GM19372 (cell line): ENCODE results near the gene SOCS6.
"Not testable (repeated sequence)": the region's sequence is repeated elsewhere in the genome, so short reads cannot be mapped to it uniquely, and the experiment has no call there.

ENCODE experiments used
- ATAC-seq: cut with Tn5 transposase; IDR thresholded peaks from one replicate; pipeline ENCODE4 v1.9.1; 2021; ENCODE audit warnings: mild to moderate bottlenecking, low read depth, moderate library complexity; ENCODE audit not compliant: unreplicated experiment

The SOCS6 gene

DNA sequence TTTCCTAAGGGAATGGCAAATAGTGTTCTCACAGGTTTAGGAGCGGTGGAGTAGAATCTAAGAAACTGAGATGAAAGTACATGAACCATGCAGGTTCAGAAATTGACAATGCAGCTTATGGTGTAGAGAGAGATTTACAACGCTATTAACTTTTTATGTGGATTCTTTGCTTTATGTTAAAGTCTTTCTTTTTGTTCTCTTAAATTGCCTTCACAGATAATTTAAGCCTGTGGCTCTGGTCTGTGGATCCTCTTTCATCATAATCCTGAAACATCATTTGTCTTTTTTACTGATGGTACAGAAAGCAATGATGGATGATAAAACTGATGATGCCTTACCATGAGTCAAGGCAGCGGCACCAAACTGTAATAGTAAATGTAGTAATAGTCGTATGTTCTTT lies 30.3 kb downstream of the SOCS6 start:
- ATAC-seq = no peak

DNA sequence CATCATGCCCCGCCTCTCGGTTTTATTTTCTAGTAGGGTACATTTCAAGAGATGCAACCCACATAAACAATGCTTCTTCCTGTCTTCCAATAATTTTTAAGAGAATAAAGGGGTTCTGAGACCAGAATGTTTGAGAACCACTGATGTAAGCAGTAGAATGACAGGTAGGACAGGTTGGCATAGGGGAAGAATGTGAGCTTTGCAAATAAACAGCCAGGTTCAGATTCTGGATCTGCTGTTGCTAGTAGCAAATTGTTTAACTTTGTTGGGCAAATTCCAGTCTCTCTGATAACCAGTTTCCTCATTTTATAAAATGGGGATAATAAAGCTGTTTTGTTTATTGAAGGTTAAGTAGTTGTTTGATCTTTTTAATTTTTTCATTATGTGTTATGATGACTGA lies 32.8 kb downstream of the SOCS6 start:
- no peak for ATAC-seq

DNA sequence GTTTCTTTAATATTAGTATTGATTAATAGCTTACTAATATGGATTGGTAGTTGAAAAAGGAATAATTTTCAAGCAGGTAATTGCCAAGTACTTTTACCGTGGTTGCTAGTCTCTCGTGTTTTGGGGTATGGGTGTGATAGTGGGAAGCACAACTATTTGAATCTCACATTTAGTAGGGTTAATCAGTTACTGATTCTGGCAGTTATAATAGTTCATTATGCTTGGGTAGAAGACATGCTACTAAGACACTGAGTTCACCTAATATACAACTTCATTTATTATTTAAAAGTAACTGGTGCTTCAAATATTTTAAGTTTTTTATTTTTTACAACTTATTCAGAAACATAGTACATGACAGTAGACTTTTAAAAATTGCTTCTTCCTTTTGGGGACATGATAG lies 33.5 kb downstream of the SOCS6 start:
- ATAC-seq = no peak

DNA sequence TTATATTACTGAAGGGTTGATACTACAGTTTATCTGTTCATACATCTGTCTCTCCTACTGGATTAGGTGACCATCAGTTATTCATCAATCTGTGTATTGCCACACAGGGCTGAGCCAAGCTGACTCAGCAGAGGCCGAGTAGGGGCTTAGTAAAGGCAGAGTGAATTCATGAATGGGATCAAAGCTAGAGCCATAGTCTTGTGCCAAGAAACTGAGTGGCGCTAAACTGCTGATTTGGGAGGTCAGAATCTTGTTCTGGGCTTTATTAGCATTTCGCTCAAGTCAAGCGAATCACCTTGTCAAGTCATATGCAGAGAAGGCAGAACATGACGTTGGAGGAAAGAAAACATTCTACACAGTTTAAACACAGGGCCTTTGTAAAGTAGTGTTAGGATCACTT lies 34.1 kb downstream of the SOCS6 start:
- no peak for ATAC-seq

DNA sequence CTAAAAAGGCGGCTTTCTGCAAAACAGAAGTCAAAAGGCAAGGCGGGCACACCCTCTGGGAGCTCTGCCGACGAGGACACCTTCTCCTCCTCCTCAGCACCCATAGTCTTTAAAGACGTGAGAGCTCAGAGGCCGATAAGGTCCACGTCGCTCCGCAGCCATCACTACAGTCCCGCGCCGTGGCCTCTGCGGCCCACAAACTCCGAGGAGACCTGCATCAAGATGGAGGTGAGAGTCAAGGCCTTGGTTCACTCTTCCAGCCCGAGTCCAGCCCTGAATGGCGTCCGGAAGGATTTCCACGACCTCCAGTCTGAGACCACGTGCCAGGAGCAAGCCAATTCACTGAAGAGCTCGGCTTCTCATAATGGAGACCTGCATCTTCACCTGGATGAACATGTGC lies 36.1 kb downstream of the SOCS6 start:
- ATAC-seq = no peak

DNA sequence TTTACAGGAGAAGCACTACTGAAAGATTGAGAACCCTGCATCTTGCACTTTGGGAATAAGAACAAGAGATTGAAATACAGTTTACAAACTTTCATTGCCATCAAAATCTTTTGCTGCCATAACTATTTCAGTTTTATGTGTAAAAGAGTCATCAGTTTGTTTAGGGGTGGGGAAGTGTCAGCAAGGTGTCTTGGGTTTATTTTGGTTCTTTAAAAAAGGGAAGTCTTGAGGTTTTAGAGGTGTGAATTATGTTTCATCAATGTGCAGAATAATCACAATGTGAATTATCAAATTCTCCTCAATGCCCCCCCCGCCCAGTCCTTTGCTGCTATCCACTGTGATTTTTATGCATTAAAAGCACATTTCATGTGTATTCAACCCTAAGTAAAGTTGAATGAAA lies 37.4 kb downstream of the SOCS6 start:
- no peak for ATAC-seq

DNA sequence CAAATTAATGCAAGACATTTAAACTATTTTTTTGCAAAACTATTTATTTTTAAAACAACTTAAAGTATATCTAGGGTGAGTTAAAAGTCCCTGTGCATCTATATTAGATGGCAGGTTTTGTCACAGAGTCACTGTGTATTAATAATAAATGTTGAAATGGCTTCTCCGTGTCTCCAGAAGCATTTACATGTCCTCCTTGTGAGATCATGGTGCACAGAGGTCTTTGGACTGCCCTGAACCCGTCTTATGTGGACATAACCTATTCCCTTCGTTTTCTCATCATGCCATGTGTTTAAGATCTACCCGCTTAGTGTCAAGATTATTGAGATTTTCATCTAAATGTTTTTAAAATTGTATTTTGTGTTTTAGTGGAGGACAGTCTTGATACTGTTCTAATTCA lies 39.3 kb downstream of the SOCS6 start:
- ATAC-seq = no peak

DNA sequence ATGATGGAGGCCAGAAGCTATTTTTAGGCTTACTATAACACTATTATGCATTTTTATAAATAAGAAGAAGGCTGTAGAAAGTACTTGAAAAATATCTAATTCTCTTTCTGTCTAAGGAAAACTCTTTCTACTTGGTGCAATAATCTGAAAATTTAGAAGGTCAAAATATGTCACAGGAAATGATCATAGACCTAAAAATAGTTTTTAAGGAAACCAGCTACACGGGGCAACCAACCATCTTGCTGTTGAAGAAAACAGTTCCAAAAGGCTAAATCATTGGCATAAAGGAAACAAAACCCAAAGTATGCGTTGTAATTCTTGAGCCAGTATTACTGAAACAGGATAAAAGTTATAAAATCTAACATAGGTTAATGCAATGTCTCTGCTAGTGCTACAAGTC lies 40.2 kb downstream of the SOCS6 start:
- ATAC-seq = no peak

DNA sequence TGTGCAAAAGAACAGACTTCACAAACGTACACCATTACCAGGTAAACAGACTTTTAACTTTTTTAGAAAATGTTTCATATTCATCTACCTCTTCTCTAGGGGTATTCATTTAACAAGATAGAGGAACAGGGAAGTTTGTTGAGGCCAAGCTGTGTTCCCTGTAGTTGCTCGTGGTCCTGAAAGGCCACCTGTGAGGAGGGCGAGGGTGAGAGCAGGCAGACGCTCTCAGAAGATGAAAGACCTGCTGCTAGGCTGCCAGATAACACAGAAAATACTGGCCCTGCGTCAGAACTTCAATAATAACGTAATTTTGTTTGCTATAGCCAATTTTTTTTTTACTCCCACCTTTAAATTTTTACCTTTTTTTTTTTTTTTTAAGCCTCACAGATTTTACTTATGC lies 42.0 kb downstream of the SOCS6 start:
- ATAC-seq = no peak

DNA sequence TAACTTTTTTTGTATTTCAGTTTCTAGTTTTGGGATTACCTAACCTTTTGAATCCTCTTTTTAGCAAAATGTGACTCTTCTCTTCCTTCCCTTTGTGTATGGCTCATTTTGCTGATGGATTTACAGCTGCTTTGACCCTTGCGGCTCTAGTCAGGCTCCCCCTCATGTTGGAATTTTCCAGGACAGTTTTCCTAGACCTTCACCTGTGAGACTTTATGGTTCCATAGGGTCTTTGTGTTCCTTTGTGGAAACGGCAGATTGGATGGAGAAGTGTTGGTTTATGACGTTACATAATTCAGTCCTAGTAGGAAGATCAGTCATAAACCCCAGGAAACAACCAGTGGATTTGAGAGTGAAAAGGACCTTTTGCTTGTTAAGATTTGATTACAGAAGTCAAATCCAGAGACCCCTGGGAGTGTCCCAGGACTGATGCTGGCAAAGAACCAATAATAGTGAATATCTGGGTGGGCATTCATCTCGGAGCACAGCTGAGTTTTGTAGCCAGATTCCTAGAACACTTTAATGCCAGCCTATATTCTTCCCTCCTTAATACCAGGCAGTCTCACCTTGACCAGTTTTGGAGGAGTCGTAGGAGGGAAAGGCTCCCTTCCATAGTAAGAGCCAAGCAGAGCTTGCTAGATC lies 42.7 kb downstream of the SOCS6 start:
- no peak for ATAC-seq

DNA sequence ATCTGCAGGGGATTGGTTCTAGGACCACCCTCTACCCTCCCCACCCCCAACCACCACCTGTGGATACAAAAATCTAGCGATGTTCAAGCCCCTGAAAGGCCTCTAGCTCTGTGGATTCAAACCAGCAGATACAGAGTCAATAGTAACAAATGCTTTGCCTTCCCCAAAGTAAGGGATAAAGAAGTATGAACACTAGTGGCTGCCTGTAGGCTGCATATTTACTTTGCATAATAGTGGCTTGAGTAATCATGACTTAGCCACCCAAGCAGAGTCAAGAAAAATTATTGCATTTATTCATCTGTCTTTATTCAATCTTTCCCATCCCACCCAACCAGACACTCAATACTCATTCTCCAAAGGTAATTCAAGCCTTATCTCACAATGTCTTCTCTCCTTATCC lies 43.8 kb downstream of the SOCS6 start:
- no peak for ATAC-seq

DNA sequence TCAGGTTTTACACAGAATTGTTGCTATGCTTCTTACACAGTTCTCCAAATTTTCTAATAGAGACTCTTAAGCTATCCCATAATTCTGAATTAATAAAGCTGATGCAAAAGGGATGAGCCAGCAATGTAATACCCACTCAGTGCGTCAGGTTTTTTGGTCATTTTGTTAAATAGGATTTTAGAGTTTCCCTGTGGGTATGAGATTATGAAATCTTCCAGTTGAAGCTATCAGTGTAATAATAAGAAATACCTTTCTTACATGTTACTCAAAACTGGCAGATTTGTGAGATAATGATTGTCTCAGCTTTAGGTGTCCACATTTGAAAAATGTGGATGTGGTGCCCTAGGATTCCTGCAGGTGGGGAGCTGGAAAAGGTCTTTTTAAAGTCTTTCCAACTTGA lies 44.5 kb downstream of the SOCS6 start:
- ATAC-seq = no peak

DNA sequence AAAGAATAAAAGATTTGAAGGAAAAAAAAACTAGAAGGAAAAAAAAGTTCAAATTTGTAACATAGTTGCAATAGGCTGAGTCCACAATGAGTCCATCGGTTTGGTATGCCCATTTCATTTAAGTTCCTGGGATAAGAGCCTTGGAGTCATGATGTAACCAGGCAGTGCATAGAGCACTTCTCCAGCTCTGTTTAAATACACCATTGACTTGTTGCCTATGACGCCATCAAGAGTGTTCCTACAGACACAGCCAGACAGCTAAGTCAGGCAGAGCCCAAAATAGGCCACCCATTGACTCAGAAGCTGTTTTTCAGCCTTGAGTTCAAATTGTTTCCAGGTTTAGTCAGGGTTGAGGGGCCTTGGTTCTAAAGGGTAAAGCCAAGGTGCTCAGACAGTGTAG lies 44.9 kb downstream of the SOCS6 start:
- no peak for ATAC-seq

DNA sequence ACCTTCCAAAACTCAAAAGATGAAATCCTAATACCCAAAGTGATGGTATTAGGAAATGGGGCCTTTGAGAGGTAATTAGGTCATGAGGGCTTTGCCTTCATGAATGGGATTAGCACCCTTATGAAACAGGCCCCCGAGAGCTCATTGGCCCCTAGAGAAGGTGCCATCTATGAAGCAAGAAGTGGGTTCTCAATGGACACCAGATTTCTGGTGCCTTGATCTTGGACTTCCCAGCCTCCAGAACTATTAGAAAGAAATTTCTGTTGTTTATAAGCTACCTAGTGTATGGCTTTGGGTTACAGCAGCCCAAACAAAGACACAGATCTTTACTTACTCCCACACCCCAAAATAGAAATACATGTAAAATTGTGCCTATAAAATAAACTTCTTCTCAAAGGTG lies 45.4 kb downstream of the SOCS6 start:
- no peak for ATAC-seq

DNA sequence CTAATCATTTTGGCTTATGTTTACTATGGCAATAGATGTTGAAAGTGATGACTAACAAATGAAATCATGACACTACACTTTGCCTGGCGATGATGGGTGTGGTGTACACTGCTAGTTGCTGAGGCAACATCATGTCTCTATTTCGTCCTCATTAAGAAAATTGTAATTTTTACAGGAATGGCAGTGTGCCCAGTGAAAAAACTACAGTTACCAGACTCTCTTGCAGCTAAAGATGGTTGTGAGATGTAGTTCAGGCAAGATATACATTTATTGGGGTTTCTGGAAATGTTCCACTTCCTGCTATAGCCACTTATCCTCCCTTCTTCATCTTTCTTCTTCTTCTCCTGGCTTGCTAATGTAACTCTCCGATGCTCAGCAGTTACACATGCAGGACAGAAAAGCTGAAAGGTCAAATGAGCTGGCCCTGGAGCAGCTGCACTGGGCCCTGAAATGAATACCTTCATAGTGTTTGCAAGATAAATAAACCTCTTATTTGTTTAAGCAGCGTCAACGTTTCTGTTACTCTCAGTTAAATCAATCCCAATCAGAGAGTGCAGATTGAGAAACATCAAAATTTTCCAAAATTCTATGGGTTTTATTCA lies 46.0 kb downstream of the SOCS6 start:
- no peak for ATAC-seq

DNA sequence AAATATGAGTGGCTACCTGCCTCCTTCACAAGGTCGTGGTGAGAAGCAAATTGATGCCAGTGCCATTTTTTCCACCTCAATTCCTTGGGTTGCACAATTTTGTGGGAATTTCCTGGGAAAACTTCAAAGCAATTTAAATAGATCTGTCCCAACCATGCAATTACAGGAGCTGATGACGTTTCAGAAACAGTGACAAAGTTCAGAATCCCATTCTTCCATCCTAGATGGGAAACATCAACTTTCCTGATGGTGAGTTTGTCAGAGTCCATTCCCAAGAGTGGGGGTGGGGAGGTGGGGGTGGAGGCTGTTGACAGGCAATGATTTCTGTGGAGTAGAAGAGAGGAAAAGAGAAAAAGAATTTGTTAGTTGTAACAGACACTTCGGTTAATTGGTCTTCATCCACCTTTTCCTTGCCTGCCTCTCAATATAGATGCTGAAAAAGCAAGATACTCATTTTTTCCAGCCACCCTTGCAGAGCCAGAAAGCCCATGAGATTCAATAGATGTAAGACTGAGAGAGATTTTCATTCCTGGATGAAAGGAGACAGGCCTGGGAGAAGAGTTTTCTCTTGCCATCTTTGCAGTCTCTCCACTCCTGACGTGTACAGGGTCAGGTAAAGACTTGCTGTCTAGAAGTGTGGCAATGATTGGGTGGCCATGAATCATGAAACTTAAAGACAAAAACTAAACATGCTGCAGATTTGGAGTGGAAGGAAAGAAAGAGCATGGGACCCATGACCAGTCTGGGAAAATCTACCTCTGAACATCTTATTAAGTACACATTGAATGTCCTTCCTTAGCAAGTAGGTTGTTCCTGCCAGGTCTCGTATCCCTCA lies 47.3 kb downstream of the SOCS6 start:
- ATAC-seq = no peak

DNA sequence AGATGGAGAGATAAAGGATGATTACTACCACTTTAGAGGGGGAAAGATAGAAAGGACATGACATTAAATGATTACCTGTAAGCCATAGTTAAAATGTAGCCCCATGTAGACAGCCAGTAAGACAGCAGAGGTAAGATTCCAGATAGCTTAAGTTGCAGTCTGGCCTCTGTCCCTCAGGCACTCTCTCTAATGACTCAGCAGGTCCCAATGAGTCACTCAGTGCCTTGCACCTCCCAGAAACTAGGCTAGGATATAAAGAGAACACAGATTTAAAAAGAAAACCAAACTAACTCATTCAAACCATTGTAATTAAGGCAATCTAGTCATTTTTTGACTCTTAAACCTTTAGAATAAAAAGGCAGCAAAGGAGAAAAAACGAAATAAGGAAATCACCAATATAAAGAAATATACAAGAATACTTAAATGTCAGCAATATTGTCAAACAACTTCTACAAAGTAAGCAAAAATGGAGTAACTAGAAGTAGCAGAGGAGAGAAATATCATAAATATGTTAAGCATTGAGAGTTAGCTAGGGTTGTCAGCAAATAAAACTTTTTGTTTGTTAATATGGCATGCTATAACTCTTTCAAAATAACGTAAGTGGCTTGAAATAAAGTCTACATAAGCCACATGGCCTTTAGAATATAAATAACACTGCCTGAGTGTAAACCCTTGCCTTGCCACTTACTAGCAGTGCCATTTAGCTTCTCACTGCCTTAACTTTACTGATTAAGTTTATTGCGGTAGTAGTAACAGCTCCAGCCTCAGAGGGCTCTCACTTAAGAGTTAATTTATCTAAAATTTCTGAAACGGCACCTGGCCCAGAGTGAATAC lies 48.5 kb downstream of the SOCS6 start:
- no peak for ATAC-seq

DNA sequence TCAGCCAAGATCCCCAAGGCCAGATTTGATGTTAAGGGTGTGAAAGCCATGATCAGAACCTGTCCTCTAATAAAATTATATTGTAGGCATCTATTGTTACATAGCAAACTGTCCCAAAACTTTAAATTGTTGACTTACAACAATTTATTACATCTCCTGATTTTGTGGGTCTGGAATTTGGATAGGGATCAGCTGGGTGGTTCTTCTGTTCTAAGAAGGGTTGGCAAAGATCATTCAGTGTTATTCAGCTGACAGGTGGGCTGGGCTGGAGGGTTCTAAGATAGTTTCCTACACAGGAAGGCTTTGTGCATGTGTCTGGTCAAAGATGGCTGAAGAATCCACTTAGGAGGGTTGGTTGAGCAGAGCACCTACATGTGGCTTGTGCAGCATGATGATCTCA lies 50.0 kb downstream of the SOCS6 start:
- ATAC-seq = no peak

DNA sequence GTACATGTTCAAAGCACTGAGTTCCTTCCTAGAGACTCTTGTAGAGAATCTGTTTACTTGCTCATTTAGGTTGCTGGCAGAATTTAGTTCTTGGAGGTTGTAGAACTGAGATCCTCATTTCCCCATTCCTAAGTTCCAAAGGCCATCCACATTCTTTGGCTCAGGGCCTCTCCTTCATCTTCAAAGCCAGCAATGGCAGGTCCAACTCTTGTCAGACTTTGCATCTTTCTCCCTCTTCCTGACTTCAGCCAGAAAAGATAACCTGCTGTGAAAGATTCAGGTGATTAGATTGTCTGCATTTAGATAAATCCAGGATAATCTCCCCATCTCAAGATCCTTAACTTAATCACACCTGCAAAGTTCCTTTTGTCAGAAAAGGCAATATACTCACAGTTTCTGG lies 51.1 kb downstream of the SOCS6 start:
- ATAC-seq = no peak

DNA sequence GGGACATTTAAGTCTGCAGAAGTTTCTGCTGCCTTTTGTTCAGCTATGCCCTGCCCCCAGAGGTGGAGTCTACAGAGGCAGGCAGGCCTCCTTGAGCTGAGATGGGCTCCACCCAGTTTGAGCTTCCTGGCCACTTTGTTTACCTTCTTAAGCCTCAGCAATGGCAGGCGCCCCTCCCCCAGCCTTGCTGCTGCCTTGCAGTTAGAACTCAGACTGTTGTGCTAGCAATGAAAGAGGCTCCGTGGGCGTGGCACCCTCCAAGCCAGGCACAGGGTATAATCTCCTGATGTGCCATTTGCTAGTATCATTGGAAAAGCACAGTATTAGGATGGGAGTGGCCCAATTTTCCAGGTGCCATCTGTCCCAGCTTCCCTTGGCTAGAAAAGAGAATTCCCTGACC lies 59.6 kb downstream of the SOCS6 start:
- ATAC-seq = not testable (repeated sequence)

DNA sequence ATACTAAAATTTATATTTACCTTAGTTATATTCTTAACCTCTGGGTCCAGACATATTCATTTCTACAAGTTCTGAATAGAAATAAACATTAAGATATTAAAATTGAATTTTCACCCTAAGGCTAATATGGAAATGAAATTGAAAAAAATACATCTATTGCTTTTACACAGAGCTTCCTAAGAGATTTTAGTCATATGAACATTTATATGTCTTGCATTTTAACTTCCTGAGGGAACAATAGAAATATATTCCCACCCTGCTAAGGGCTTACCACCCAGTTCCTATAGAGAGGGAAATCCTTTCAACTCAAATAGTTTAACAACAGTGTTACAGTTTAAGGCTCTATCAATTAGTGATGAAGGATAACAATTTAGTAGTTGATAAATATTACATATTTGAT lies 60.5 kb downstream of the SOCS6 start:
- no peak for ATAC-seq
